HG03558 (cell line): ENCODE measurements around the gene CTAGE9.

Source experiments
- ATAC-seq: cut with Tn5 transposase; IDR thresholded peaks from one replicate; pipeline ENCODE4 v1.9.1; 2021; ENCODE audit warnings: moderate number of reproducible peaks; ENCODE audit not compliant: unreplicated experiment; ENCODE audit errors: extremely low read depth

The CTAGE9 gene

DNA sequence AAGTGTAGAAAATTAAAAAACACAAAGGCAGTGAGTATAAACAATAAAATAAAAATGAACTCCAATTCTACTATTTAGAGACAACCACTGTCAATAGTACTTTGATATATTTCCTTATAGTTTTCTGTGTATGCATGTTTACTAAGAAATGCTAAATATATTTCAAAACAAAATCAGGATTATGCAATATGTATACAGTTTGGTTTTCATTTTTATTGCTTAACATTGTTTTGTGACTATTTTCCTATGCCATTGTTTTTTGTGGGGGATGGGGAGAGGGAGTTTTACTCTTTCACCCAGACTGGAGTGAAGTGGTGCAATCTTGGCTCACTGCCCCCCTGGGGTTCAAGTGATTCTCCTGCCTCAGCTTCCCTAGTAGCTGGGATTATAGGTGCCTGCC, 29.2 kb downstream of the CTAGE9 start:
- no peak for ATAC-seq

DNA sequence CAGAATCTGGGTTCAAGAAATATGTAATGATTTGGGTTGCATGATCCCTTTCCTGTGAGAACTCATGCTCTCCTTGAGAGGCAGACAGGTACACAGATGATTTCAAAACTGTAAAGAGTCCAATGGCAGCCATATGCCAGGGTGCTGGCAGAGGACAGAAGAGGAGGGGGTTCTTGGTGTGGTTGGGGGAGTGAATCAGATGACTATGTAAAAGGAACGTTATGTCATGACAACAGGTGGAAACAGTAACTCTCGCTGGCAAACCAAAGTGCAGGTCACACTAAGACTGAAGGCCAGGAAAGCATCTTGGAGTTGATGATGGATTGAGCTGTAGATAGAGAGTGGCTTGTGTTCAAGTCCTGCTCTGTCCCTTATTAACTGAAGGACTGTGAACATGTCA, 29.9 kb downstream of the CTAGE9 start:
- no peak for ATAC-seq

DNA sequence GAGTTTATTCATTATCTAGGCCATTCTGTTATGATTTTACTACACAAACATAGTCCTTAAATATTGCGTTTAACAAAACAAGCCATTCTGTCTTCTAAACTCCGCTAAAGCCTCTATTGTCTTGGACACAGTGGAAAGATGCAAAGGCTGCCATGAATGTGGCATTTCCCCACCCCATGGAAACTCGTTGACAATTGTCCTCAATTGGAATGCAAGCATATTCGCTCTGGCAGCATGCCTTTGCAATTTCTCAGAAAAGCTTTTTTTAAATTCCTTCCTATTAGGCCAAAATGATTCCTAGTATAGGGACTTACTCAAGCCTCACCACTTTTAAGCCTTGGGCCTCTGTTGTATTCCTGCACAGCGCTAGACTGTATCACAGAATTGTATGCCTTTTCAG, 32.4 kb downstream of the CTAGE9 start:
- ATAC-seq: no peak

DNA sequence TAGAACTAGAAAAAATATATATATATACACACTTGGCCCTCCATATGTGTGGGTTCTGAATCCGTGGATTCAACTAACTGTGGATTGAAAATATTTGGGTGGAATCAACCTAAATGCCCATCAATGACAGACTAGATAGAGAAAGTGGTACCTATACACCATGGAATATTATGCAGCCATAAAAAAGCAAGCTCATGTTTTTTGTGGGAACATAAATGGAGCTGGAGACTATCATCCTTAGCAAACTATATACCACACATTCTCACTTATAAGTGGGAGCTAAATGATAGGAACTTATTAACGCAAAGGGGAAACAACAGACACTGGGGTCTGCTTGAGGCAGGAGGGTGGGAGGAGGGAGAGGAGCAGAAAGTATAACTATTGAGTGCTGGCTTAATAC, 37.6 kb downstream of the CTAGE9 start:
- no peak for ATAC-seq

DNA sequence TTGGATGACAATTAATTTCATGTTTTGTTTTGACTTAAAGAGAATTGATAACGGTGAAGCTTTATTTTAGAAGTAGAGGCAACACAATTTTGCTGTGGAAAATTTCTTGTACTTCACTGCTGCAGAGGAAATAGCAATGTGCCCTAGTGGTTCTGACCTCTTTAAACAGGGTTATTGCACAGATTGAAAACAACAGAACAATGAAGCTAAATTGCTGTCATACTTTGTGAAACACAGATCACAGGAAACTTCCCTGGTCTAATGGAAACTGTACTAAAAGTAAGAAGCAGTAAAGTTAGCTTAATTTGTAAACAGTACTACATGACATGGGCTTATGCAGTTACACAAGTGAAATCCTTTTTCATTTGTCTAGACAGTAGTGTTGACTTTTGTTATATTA, 40.9 kb downstream of the CTAGE9 start:
- no peak for ATAC-seq

DNA sequence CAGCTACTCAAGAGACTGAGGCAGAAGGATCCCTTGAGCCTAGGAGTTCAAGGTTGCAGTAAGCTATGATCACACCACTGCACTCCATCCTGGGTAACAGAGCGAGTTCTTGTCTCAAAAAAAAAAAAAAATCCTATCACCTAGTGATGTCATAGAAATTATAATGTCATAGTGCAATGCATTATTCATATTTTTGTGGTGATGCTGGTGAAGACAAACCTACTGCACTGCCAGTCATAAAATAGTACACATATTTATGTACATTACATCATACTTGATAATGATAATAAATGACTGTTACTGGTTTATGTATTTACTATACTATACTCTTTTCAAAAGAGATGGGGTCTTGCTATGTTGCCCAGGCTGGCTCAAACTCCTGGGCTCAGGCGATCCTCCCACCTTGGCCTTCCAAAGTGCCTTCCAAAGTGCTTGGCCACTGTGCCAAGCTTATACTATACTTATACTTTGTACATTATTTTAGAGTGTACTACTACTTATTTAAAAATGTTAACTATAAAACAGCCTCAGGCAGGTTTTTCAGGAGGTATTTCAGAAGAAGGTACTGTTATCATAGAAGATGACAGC, 47.1 kb downstream of the CTAGE9 start:
- ATAC-seq: no peak

DNA sequence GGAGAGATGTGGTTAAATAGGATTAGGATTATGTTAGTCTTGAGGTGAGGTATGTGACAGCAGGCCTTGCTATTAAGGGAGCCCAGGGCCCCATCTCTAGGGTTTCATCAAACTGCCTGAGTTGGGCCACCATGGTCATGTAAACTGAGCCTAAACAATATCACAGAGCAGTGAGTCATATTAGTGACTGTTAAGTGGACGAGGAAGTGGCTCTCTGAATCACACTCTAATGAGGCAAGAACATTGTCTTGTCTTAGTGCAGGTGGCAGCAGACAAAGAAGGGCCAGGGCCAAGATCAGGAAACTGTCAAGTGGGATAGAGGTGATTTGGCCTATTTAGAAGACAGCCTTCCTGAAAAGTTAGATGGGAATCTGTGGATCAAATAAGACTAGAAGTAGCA, 50.6 kb downstream of the CTAGE9 start:
- no peak for ATAC-seq
